Uterus (tissue), 2 donors: ENCODE results near the gene LHX4.

Experiments
- POLR2A ChIP-seq, 2 donors: fragments of 450-650 bp; IDR thresholded peaks; one replicate each; pipeline ENCODE4 v1.6.1; 2016; ENCODE audit warnings: antibody characterized with exemption in 2 of 2, mild to moderate bottlenecking in 1 of 2, moderate library complexity in 1 of 2
- TF ChIP-seq, protein P1 (sequence below), 4 experiments: fragments of 200-600 bp in 2 of 4; fragments of 450-650 bp in 2 of 4; sonication (generic) in 2 of 4; IDR thresholded peaks; one replicate each; pipeline ENCODE4 v1.5.1; 2016 to 2019; ENCODE audit warnings: antibody characterized with exemption in 4 of 4, mild to moderate bottlenecking in 2 of 4, moderate library complexity in 1 of 4

DNA sequence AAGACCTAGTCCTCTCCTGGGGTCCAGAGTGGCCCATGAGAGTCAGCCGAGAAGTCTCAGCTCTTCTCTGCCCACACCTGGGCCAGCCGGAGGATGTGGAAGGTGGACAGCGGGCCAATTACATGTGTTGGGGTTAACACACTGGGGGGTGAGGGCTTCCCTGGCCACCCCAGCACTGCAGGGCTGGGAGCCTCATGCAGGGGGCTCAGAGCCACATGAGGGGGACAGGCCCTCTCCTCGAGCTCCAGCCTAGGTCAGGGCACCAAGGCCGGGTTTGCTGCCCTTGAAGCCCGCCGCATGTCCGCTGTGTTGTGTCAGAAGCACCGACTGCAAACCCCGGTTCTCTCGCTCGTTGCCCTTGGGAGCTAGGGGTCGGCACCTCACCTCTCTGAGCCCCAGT lies 30.5 kb downstream of the LHX4 start:
- TF ChIP-seq, protein P1, sequence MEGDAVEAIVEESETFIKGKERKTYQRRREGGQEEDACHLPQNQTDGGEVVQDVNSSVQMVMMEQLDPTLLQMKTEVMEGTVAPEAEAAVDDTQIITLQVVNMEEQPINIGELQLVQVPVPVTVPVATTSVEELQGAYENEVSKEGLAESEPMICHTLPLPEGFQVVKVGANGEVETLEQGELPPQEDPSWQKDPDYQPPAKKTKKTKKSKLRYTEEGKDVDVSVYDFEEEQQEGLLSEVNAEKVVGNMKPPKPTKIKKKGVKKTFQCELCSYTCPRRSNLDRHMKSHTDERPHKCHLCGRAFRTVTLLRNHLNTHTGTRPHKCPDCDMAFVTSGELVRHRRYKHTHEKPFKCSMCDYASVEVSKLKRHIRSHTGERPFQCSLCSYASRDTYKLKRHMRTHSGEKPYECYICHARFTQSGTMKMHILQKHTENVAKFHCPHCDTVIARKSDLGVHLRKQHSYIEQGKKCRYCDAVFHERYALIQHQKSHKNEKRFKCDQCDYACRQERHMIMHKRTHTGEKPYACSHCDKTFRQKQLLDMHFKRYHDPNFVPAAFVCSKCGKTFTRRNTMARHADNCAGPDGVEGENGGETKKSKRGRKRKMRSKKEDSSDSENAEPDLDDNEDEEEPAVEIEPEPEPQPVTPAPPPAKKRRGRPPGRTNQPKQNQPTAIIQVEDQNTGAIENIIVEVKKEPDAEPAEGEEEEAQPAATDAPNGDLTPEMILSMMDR (IDR thresholded peaks at IDR 0.05): no peak
- no peak for TF ChIP-seq POLR2A (IDR thresholded peaks at IDR 0.05)
